Large intestine (tissue), 3 donors: Measurements from ENCODE around the gene MTA3. TPM values are rescaled to one million over a fixed set of nuclear protein-coding genes. Genes with fewer than 3 reads are reported as not detected.
"Not testable (repeated sequence)": the region's sequence is repeated elsewhere in the genome, so short reads cannot be mapped to it uniquely, and the experiment has no call there.

Experiments used
- DNase-seq, 2 donors: peaks; one replicate each; pipeline versions ENCODE4 v3.0.0 to v3.0.0-alpha.2; 2013
- H3K27ac ChIP-seq: one replicate; pipeline ENCODE4 v1.5.1; 2013; ENCODE audit warnings: low read length
- H3K27me3 ChIP-seq: 2 replicates; pipeline ENCODE4 v1.6.1; 2013; ENCODE audit warnings: low read length; ENCODE audit not compliant: control insufficient read depth, insufficient read depth
- H3K36me3 ChIP-seq: 2 replicates; pipeline ENCODE4 v1.6.1; 2013; ENCODE audit warnings: low read length; ENCODE audit not compliant: control insufficient read depth, insufficient read depth
- H3K4me1 ChIP-seq: one replicate; pipeline ENCODE4 v1.6.1; 2013; ENCODE audit warnings: low read length; ENCODE audit not compliant: control insufficient read depth, insufficient read depth
- H3K4me3 ChIP-seq: one replicate; pipeline ENCODE4 v1.5.1; 2013; ENCODE audit warnings: low read length
- H3K9me3 ChIP-seq: one replicate; pipeline ENCODE4 v1.6.1; 2013; ENCODE audit warnings: mild to moderate bottlenecking, low read depth, low read length, moderate library complexity; ENCODE audit not compliant: control insufficient read depth
- WGBS: methylation state at CpG from one replicate; pipeline ENCODE4 v1.1.5; 2013; ENCODE audit warnings: low lambda C conversion rate; ENCODE audit not compliant: insufficient coverage; 5-methylcytosine and 5-hydroxymethylcytosine counted together
- polyA plus RNA-seq: library from polyadenylated mRNA; unstranded; fragments of 120-200 nt; gene quantifications from one replicate; pipeline ENCODE4 v1.2.1, GENCODE V29; 2013

MTA3 gene
- polyA plus RNA-seq, 1 donor, result 34.0 TPM

DNA sequence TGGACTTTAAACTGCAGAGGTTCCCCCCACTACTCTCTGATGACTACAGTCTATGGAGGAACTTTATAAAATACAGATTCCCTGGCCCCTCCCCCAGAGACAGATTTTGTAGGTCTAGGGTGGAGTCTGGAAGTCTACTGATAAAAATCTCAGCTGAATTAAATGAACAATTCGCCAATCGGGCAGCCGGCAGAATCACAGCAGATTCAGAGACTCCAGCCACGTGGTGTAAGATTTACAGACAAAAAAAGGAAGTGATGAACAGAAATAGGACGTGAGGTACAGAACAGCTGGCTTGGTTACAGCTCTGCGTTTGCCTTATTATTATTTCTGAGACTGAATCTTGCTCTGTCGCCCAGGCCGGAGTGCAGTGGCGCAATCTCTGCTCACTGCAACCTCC, 21.4 kb upstream of the MTA3 start:
- WGBS, result 65% methylated on average over 4 of the region's 9 CpGs
- Histone ChIP-seq H3K9me3 (no peaks in the 10 kb centered on the region), H3K27me3 (no peaks in the 10 kb centered on the region), H3K4me1 (no peaks in the 10 kb centered on the region), H3K27ac (no peak overlapping the region), H3K4me3 (no peak overlapping the region), H3K36me3 (no peaks in the 10 kb centered on the region)
- no peak for DNase-seq

- Histone ChIP-seq H3K27me3 (no peaks in the 10 kb centered on the region), H3K9me3 (no peaks in the 10 kb centered on the region), H3K4me3 (no peak overlapping the region), H3K4me1 (no peaks in the 10 kb centered on the region), H3K36me3 (no peaks in the 10 kb centered on the region), H3K27ac (no peak overlapping the region)
- DNase-seq, result no peak
- 94% methylated on average over 6 of the region's 27 CpGs for WGBS
Measured at GRCh38 chr2:42547446-42548295, 20.8 kb upstream of the MTA3 start.

DNA sequence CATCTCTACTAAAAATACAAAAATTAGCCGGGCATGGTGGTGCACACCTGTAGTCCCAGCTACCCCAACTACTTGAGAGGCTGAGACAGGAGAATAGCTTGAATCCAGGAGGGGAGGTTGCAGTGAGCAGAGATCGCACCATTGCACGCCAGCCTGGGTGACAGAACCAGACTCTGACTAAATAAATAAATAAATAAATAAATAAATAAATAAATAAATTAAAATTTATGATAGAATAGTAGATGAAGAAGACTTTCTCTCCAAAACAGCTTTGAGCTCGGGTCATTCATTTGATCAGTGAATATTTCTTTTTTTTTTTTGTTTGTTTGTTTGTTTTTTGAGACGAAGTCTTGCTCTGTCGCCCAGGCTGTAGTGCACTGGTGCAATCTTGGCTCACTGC, 17.6 kb upstream of the MTA3 start:
- no peaks in the 10 kb centered on the region for H3K4me1 ChIP-seq
- H3K9me3 ChIP-seq, result no peaks in the 10 kb centered on the region
- 100% methylated on average over 1 of the region's 6 CpGs for WGBS
- DNase-seq, result no peak
- no peaks in the 10 kb centered on the region for H3K27me3 ChIP-seq
- no peaks in the 10 kb centered on the region for H3K36me3 ChIP-seq
- no peak overlapping the region for H3K27ac ChIP-seq
- no peak overlapping the region for H3K4me3 ChIP-seq

- H3K4me3 ChIP-seq, result no peak overlapping the region
- H3K9me3 ChIP-seq, result no peaks in the 10 kb centered on the region
- peaks cover 7% of the 10 kb centered on the region for H3K4me1 ChIP-seq
- no peak overlapping the region for H3K27ac ChIP-seq
- DNase-seq, result no peak
- no peaks in the 10 kb centered on the region for H3K36me3 ChIP-seq
- WGBS, result no CpG with 5 or more reads among the region's 1 CpG
- H3K27me3 ChIP-seq, result no peaks in the 10 kb centered on the region
Measured at GRCh38 chr2:42554392-42554791, 14.0 kb upstream of the MTA3 start.

DNA sequence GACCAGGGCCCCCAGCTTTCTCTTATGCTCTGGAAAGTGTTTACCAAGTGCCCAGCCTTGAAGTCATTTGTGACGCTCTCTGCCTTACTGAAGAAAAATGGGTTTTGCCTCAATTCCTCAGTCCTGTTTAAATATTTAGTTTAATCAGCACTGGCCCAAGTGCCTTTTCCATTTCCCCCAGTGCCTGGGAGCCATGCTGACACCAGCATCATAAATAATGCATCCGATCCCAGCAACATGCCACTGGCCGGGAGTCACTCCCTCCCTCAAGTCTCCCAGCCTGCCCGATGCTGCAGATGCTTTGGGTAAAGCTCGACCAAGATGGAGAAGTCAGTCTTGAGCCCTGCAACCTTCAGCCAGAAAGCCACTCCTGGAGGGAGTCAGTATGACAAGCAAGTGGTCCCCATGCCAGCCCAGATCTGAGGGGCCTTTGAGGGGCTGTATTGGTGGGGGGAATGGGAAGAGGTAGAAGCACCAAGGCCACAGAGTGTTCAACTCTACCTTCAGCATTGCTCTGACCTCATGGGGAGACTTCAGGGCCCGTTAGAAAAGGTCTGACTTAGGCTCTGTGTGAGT, 12.0 kb upstream of the MTA3 start:
- H3K4me3 ChIP-seq, result no peak overlapping the region
- no peaks in the 10 kb centered on the region for H3K9me3 ChIP-seq
- DNase-seq, result no peak
- H3K27me3 ChIP-seq, result no peaks in the 10 kb centered on the region
- H3K27ac ChIP-seq, result no peak overlapping the region
- WGBS, result no CpG with 5 or more reads among the region's 6 CpGs
- peaks cover 7% of the 10 kb centered on the region for H3K4me1 ChIP-seq
- H3K36me3 ChIP-seq, result no peaks in the 10 kb centered on the region

- H3K4me3 ChIP-seq, result no peak overlapping the region
- no peak for DNase-seq
- no peaks in the 10 kb centered on the region for H3K9me3 ChIP-seq
- H3K27me3 ChIP-seq, result no peaks in the 10 kb centered on the region
- 67% methylated on average over 3 of the region's 5 CpGs for WGBS
- H3K27ac ChIP-seq, result no peak overlapping the region
- H3K4me1 ChIP-seq, result peaks cover 10% of the 10 kb centered on the region
- no peaks in the 10 kb centered on the region for H3K36me3 ChIP-seq
Measured at GRCh38 chr2:42557306-42557705, 11.1 kb upstream of the MTA3 start.

- peak overlapping the region; percentile 33 for H3K27ac ChIP-seq
- H3K4me3 ChIP-seq, result no peak overlapping the region
- DNase-seq, result peak; percentile 69 to 80
- H3K27me3 ChIP-seq, result no peaks in the 10 kb centered on the region
- H3K9me3 ChIP-seq, result no peaks in the 10 kb centered on the region
- H3K36me3 ChIP-seq, result no peaks in the 10 kb centered on the region
- peaks cover 15% of the 10 kb centered on the region for H3K4me1 ChIP-seq
- no CpG with 5 or more reads among the region's 3 CpGs for WGBS
Measured at GRCh38 chr2:42558827-42559226, 9.6 kb upstream of the MTA3 start.

DNA sequence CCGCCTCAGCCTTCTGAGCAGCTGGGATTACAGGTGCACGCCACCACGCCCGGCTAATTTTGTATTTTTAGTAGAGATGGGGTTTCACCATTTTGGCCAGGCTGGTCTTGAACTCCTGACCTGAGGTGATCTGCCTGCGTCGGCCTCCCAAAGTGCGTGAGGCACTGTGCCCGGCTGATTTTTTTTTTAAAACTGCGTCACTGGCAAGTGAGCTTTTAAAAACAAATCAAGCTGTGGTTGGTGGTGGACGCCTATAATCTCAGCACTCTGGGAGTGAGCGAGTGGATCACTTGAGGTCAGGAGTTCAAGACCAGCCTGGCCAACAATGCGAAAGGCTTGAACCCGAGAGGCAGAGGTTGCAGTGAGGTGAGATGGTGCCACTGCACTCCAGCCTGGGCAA, 8.3 kb upstream of the MTA3 start:
- not testable (repeated sequence) for H3K27me3 ChIP-seq

GRCh38 chr2:42560899-42561298, 7.5 kb upstream of the MTA3 start:
- DNase-seq, result no peak
- WGBS, result no CpG with 5 or more reads among the region's 1 CpG
- Histone ChIP-seq H3K36me3 (no peaks in the 10 kb centered on the region), H3K4me3 (no peak overlapping the region), H3K4me1 (peaks cover 15% of the 10 kb centered on the region), H3K9me3 (no peaks in the 10 kb centered on the region), H3K27ac (no peak overlapping the region), H3K27me3 (no peaks in the 10 kb centered on the region)

More for the DNA sequence above, 8.3 kb upstream of the MTA3 start:
- H3K9me3 ChIP-seq, H3K4me3 ChIP-seq, H3K27ac ChIP-seq, DNase-seq, H3K36me3 ChIP-seq: not testable (repeated sequence)
- 100% methylated on average over 1 of the region's 13 CpGs for WGBS
- peaks cover 15% of the 10 kb centered on the region for H3K4me1 ChIP-seq

- H3K9me3 ChIP-seq, result no peaks in the 10 kb centered on the region
- peaks cover 20% of the 10 kb centered on the region for H3K4me1 ChIP-seq
- no peak overlapping the region for H3K27ac ChIP-seq
- 67% methylated on average over 2 of the region's 4 CpGs for WGBS
- H3K4me3 ChIP-seq, result no peak overlapping the region
- no peaks in the 10 kb centered on the region for H3K27me3 ChIP-seq
- peak; percentile 51 to 75 for DNase-seq
- no peaks in the 10 kb centered on the region for H3K36me3 ChIP-seq
Measured at GRCh38 chr2:42562474-42563144, 5.8 kb upstream of the MTA3 start.
